ENCODE results near the gene ACMSD. TPM values are rescaled to one million over a fixed set of nuclear protein-coding genes. Genes with fewer than 3 reads are reported as not detected.

ACMSD gene
- polyA plus RNA-seq, 1 of the 3 experiments (the other 2 are of a cell fraction), result not detected

GRCh38 chr2:134883552-134884293 is 45.3 kb downstream of the ACMSD start:
- TF ChIP-seq MEF2A (IDR thresholded peaks at IDR 0.05; ENCODE audit: borderline replicate concordance, low read depth) (no peak), SMC3 (IDR thresholded peaks at IDR 0.05; ENCODE audit: low read depth, low read length) (no peak), TCF12 (IDR thresholded peaks at IDR 0.05) (no peak), ZBTB33 (IDR thresholded peaks at IDR 0.05; ENCODE audit: borderline replicate concordance, low read depth) (no peak), RXRA (IDR thresholded peaks at IDR 0.05; ENCODE audit: borderline replicate concordance, low read depth) (no peak), FOXM1 (IDR thresholded peaks at IDR 0.05; ENCODE audit: low read depth) (no peak), RCOR1 (IDR thresholded peaks at IDR 0.05; ENCODE audit: low read length) (no peak), CTCF (IDR thresholded peaks at IDR 0.05) (no peak), JUND (IDR thresholded peaks at IDR 0.05) (no peak), YY1 (IDR thresholded peaks at IDR 0.05; ENCODE audit: low read depth) (no peak), GABPA (IDR thresholded peaks at IDR 0.05; ENCODE audit: low read depth) (no peak), TEAD4 (IDR thresholded peaks at IDR 0.05; ENCODE audit: borderline replicate concordance, insufficient read depth) (no peak)
- Histone ChIP-seq H3K4me1 (ENCODE audit: control insufficient read depth in 1 of 2, insufficient read depth in 2 of 2, low read depth in 1 of 2, low read length in 1 of 2) (no peaks in the 10 kb centered on the region), H3K4me3 (ENCODE audit: low read depth in 2 of 2, low read length in 1 of 2) (no peak overlapping the region), H3K36me3 (replicated peaks in 1 of 2; ENCODE audit: control insufficient read depth in 1 of 2, insufficient read depth in 2 of 2, low read length in 1 of 2) (no peaks in the 10 kb centered on the region), H2AFZ (ENCODE audit: low read depth) (no peak overlapping the region), H3K79me2 (ENCODE audit: insufficient read depth) (no peaks in the 10 kb centered on the region), H3K9me2 (no peaks in the 10 kb centered on the region), H3K9ac (no peak overlapping the region), H3K27ac (ENCODE audit: low read depth in 2 of 2, low read length in 1 of 2) (no peak overlapping the region), H3K4me2 (no peak overlapping the region), H3K27me3 (ENCODE audit: insufficient read depth) (no peaks in the 10 kb centered on the region), H3F3A (replicated peaks; ENCODE audit: insufficient read depth) (no peaks in the 10 kb centered on the region), H4K20me1 (ENCODE audit: insufficient read depth) (no peaks in the 10 kb centered on the region), H3K9me3 (no peaks in the 10 kb centered on the region)
- DNase-seq, result no peak
- CTCF ChIA-PET, result interaction anchor here (1.2 kb wide), 1 partner anchor 10 kb away, joined by 3 read pairs; no protein-coding TSS in a partner anchor
- 86% methylated on average over 3 of the region's 3 CpGs for WGBS (ENCODE audit: low lambda C conversion rate)
- POLR2A ChIA-PET, result no interaction called here

GRCh38 chr2:134884435-134884834 is 46.0 kb downstream of the ACMSD start:
- no peaks in the 10 kb centered on the region for H3K4me1 ChIP-seq (ENCODE audit: control insufficient read depth in 1 of 2, insufficient read depth in 2 of 2, low read depth in 1 of 2, low read length in 1 of 2)
- H3K4me2 ChIP-seq, result no peak overlapping the region
- H3F3A ChIP-seq (replicated peaks; ENCODE audit: insufficient read depth), result no peaks in the 10 kb centered on the region
- H3K4me3 ChIP-seq (ENCODE audit: low read depth in 2 of 2, low read length in 1 of 2), result no peak overlapping the region
- H2AFZ ChIP-seq (ENCODE audit: low read depth), result no peak overlapping the region
- no peaks in the 10 kb centered on the region for H3K9me2 ChIP-seq
- H3K27ac ChIP-seq (ENCODE audit: low read depth in 2 of 2, low read length in 1 of 2), result no peak overlapping the region
- CTCF ChIA-PET, result interaction anchor here (0.7 to 1.7 kb wide), 4 partner anchors 10 to 434 kb away, joined by 3 to 4 read pairs (median 3); no protein-coding TSS in a partner anchor
- H3K27me3 ChIP-seq (ENCODE audit: insufficient read depth), result no peaks in the 10 kb centered on the region
- H3K36me3 ChIP-seq (replicated peaks in 1 of 2; ENCODE audit: control insufficient read depth in 1 of 2, insufficient read depth in 2 of 2, low read length in 1 of 2), result no peaks in the 10 kb centered on the region
- no peak overlapping the region for H3K9ac ChIP-seq
- no peaks in the 10 kb centered on the region for H3K9me3 ChIP-seq
- H4K20me1 ChIP-seq (ENCODE audit: insufficient read depth), result no peaks in the 10 kb centered on the region
- H3K79me2 ChIP-seq (ENCODE audit: insufficient read depth), result no peaks in the 10 kb centered on the region
- DNase-seq, result no peak
- POLR2A ChIA-PET, result no interaction called here
- TF ChIP-seq RCOR1 (IDR thresholded peaks at IDR 0.05; ENCODE audit: low read length), result no peak
- no peak for TF ChIP-seq POLR2AphosphoS5 (IDR thresholded peaks at IDR 0.05; ENCODE audit: low read depth, low read length)
- TF ChIP-seq FOSL2 (IDR thresholded peaks at IDR 0.05; ENCODE audit: borderline replicate concordance, low read depth), result no peak
- no peak for TF ChIP-seq TEAD4 (IDR thresholded peaks at IDR 0.05; ENCODE audit: borderline replicate concordance, insufficient read depth)
- no peak for TF ChIP-seq ZBTB33 (IDR thresholded peaks at IDR 0.05; ENCODE audit: borderline replicate concordance, low read depth)
- no peak for TF ChIP-seq SMC3 (IDR thresholded peaks at IDR 0.05; ENCODE audit: low read depth, low read length)
- TF ChIP-seq GATA2 (CRISPR knock-in tag; IDR thresholded peaks at IDR 0.05), result no peak
- no peak for TF ChIP-seq MEF2A (IDR thresholded peaks at IDR 0.05; ENCODE audit: borderline replicate concordance, low read depth)
- TF ChIP-seq TCF12 (IDR thresholded peaks at IDR 0.05), result no peak
- TF ChIP-seq JUND (IDR thresholded peaks at IDR 0.05), result no peak
- no peak for TF ChIP-seq CHD2 (IDR thresholded peaks at IDR 0.05; ENCODE audit: low read length, partially characterized antibody)
- no peak for TF ChIP-seq REST (IDR thresholded peaks at IDR 0.05; ENCODE audit: low read depth, low read length)
